Measurements from ENCODE around the gene CNEP1R1. TPM values are rescaled to one million over a fixed set of nuclear protein-coding genes. Genes with fewer than 3 reads are reported as not detected.
A peak's percentile ranks its signal among the peaks of the same experiment; 100 is the strongest.

CNEP1R1 gene, protein sequence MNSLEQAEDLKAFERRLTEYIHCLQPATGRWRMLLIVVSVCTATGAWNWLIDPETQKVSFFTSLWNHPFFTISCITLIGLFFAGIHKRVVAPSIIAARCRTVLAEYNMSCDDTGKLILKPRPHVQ
- polyA plus RNA-seq (ENCODE audit: insufficient read length in 10 of 10), result 10 to 100 TPM; 14.6 to 27.3 (median 21.0) TPM
- long read RNA-seq, donor 1, partial matches to known transcripts, result 0 of 4 reads
- long read RNA-seq, donor 1, other reads (novel, unspliced or antisense), result 0 of 4 reads
- long read RNA-seq, donor 2, partial matches to known transcripts, result 0 of 5 reads
- long read RNA-seq, donor 2, other reads (novel, unspliced or antisense), result 0 of 5 reads
- long read RNA-seq, donor 3, result 0 reads
- long read RNA-seq, donor 4, partial matches to known transcripts, result 0 of 4 reads
- long read RNA-seq, donor 4, other reads (novel, unspliced or antisense), result 0 of 4 reads
- long read RNA-seq, donor 5, partial matches to known transcripts, result 0 of 6 reads
- long read RNA-seq, donor 5, other reads (novel, unspliced or antisense), result 0 of 6 reads
- long read RNA-seq, donor 6, transcript CNEP1R1-202 (6 exons, 2,117 nt), result major isoform, 9 of 12 reads
- long read RNA-seq, donor 6, partial matches to known transcripts, result 0 of 12 reads
- long read RNA-seq, donor 6, other reads (novel, unspliced or antisense), result 0 of 12 reads
- long read RNA-seq, donor 7, transcript CNEP1R1-202 (6 exons, 2,117 nt), result major isoform, 7 of 7 reads
- long read RNA-seq, donor 7, partial matches to known transcripts, result 0 of 7 reads
- long read RNA-seq, donor 7, other reads (novel, unspliced or antisense), result 0 of 7 reads
- long read RNA-seq, donor 8, partial matches to known transcripts, result 0 of 5 reads
- long read RNA-seq, donor 8, other reads (novel, unspliced or antisense), result 0 of 5 reads
- long read RNA-seq, donor 9, partial matches to known transcripts, result 0 of 2 reads
- long read RNA-seq, donor 9, other reads (novel, unspliced or antisense), result 0 of 2 reads

- peak; percentile 98 to 99 (median 99) for DNase-seq
Measured at GRCh38 chr16:50024684-50025536, at the start of gene CNEP1R1. Gene CNEP1R1, plus strand, starts transcription at chr16:50025225. Its CDS starts 91 bp downstream, at chr16:50025316.

DNA sequence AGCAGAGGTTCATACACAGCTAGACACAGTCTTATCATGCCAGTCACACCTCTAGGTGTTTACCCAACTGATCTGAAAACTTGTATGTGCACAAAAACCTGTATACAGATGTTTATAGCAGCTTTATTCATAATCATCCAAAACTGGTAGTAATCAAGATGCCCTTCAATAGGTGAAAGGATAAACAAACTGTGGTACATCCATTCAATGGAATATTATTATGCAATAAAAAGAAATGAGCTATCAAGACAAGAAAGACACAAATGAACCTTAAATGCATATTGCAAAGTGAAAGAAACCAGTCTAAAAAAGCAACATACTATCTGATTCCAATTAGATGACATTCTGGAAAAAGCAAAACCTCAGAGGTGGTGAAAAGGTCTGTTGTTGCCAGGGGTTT lies 47.6 kb upstream of the CNEP1R1 start:
- no peak for DNase-seq

DNA sequence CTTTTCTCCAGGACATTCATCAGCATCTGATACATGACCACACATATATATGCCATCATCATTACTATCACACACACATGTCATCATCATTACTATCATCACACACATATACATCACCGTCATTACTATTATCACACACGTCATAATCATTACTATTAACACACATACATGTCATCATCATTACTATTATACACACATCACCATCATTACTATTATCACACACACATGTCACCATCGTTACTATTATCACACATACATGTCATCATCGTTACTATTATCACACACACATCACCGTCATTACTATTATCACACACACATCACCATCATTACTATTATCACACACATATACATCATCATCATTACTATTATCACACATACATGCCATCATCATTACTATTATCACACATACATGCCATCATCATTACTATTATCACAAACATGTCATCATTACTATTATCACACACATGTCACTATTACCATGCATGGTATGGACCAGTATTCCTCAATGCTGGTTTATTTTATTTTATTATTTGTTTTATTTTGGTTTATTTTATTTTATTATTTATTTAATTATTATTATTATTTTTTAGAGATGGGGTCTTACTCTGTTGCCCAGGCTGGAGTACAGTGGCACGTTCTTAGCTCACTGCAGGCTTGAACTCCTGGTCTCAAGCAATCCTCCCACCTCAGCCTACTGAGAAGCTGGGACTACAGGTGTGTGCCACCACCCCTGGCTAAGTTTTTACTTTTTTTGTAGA lies 46.3 kb upstream of the CNEP1R1 start:
- no peak for DNase-seq

DNA sequence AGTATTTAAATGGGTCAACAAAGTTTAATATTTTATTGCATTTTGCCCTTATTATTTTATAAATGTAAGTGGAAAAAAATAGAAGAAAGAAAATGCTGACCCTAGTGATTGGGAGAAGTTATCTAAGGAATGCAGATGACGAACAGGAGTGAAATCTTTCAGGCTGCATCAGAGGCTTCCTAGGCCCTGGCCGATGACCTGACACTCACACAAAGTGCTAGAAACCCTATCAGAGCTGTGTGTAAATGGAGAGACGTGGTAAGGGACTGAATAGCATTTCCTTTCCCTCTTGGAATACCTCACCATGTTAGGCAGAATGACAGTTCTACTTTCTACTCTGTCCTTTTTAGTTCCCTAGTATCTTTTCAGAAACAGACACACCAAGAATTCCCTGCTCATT lies 44.9 kb upstream of the CNEP1R1 start:
- DNase-seq, result no peak

GRCh38 chr16:49986351-49987124 lies 38.5 kb upstream of the CNEP1R1 start:
- no peak for DNase-seq

- no peak for DNase-seq
Measured at GRCh38 chr16:49987381-49987780, 37.6 kb upstream of the CNEP1R1 start.

- DNase-seq, result no peak
Measured at GRCh38 chr16:49992825-49993224, 32.2 kb upstream of the CNEP1R1 start.

DNA sequence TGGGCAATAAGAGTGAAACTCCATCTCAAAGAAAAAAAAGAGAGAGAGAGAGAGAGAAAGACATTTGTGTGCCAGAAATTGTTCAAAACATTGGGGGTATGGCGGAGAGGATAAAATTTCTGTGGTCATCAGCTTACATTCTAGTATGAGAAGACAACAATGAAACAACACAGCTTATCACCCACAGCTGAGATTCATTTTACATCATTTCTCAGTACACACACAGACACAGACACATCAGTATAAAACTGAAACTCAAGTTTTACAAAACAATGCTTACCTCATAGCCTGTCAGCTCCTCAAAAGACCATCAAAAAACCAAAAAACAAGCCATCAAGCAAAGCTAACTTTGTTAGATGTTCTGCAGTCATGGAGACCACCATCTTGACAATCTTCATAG lies 31.4 kb upstream of the CNEP1R1 start:
- DNase-seq, result no peak

DNA sequence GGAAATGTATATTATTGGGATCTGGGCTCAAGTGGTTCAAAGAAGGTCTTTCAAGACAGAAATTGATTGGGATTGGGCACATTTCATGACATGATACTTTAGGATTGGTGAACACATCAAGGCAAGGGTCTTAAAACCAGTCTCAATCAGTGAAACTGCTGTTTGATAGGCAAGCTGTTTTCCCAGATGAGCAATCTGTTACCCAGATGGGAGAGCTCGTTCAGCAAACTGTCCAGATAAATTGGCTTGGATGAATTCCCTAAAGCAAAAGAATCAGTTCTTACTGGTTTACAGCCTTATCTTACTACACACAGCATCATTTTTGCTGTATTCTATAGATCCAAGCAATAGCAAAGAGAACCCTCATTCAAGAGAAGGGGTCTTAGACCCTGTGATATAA lies 31.0 kb upstream of the CNEP1R1 start:
- DNase-seq, result no peak

DNA sequence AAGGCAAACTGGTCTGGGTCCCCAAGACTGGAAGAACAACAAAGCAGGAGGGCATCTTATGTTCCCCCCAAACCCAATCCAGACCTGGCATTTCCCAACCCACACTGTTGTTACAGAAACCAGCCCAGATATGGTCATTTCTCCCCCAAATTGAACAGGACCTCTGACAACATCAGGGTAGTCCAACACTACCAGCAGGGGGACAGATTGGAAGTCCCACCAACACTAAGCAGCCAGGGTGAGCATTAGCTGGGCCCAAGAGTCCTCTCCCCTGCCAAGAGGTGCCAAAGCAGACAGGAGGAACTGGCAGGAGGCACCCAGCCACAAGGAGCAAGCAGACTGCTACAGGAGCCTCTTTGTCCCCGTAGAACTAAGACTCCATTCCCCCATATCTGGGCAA lies 29.3 kb upstream of the CNEP1R1 start:
- DNase-seq, result no peak

GRCh38 chr16:49997721-49998251 lies 27.2 kb upstream of the CNEP1R1 start:
- no peak for DNase-seq

- DNase-seq, result no peak
Measured at GRCh38 chr16:49998991-49999390, 26.0 kb upstream of the CNEP1R1 start.

DNA sequence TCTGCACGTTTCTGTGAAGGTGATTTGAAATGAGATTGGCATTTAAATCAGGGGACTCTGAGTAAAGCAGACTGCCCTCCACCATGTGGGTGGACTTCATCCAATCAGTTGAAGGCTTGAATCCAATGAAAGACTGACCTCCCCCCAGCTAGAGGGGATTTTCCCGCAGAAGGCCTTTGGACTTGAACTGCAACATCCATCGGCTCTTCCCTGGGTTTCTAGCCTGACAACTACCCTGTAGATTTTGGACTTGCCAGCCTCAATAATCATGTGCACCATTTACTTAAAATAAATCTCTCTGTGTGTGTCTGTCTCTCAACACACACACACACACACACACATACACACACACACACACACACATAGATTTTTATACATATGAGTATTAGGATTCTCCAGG lies 23.9 kb upstream of the CNEP1R1 start:
- DNase-seq, result no peak

- no peak for DNase-seq
Measured at GRCh38 chr16:50002190-50002589, 22.8 kb upstream of the CNEP1R1 start.

DNA sequence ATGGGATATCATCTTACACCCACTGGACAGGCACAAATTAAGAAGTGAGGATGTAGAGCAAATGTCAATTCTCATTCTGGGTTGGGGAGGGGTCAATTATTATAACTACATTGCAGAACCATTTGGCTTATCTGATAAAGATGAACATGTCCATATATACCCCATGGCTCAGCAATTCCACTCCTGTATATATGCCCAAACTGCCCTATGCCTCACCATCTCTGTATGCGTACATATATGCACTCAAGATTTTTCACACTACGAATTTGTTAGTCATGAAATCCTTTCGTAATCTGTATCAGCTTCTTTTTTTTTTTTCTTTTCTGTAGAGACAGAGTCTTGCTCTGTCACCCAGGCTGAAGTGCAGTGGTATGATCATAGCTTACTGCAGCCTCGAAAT lies 20.8 kb upstream of the CNEP1R1 start:
- no peak for DNase-seq

DNA sequence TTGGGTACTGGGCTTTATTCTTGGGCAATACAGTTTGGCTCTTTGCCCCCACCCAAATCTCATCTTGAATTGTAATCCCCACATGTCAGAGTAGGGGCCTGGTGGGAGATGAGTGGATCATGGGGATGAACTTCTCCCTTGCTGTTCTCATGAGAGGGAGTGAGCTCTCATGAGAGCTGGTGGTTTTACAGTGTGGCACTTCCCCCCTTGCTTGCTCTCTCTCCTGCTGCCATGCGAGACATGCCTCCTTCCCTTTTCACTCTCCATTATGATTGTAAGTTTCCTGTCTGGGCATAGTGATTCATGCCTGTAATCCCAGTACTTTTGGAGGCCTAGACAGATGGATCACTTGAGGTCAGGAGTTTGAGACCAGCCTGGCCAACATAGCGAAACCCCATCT lies 18.1 kb upstream of the CNEP1R1 start:
- no peak for DNase-seq

DNA sequence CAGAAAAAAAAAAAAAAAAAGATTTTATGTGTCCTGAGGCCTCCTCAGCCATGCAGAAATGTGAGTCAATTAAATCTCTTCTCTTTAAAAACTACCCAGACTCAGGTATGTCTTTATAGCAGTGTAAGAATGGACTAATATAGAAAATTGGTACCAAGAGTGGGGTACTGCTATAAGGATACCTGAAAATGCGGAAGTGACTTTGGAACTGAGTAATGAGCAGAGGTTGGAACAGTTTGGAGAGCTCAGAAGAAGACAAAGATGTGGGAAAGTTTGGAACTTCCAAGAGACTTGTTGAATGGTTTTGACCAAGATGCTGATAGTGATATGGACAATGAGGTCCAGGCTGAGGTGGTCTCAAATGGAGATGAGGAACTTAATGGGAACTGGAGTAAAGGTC lies 17.3 kb upstream of the CNEP1R1 start:
- DNase-seq, result no peak

- DNase-seq, result no peak
Measured at GRCh38 chr16:50010212-50010611, 14.8 kb upstream of the CNEP1R1 start.

DNA sequence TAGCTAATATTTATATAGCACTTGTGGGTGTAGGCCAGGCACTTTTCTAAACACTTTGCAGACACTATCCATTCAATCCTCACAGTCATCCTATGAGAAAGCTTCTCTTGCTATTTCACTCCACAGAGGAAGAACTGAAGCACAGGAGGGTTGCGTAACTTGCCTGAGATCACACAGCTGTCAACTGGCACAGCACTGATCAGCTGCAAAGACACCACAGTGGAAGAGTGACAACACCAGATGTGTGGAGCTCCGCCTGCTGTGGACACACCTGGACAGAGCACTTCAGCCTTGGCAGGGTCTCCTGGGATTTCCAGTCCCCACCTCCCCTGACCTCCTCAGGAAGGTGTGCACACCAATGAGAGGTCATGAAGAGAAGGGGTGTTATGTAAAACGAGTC lies 13.3 kb upstream of the CNEP1R1 start:
- DNase-seq, result no peak

DNA sequence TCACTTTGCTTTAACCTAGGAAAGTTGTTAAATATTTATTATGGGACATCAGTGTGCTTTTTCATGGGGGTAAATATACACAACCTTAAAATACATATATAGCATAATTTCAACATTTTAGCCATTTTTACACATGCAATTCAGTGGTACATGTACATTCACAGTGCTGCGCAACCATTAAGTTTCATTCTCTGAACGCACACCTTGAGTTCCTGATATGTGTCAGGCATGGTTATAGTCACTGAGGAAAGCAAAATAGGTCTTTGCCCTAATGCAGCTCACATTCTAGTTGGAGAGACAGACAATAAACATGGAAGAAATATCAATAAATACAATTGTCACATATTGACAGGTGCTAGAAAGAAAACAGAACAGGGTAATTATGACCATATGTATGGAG lies 12.8 kb upstream of the CNEP1R1 start:
- no peak for DNase-seq

Data from muscle of back (tissue), 13 donors.